ENCODE measurements around the gene AKAP6.

- TF ChIP-seq POLR2AphosphoS5 (IDR thresholded peaks at IDR 0.05) (no peak), POLR2A (IDR thresholded peaks at IDR 0.05) (no peak)
These were observed 39.0 kb downstream of the AKAP6 start for GRCh38 chr14:32368107-32368506.
